Activated CD4-positive, alpha-beta T cell treated with anti-CD3 and anti-CD28 coated beads, Interleukin-2, amount 10 ng/mL, durations not matched to agents 7 days and 5 days (primary cell): ENCODE measurements around the gene B3GNT9. TPM values are rescaled to one million over a fixed set of nuclear protein-coding genes. Genes with fewer than 3 reads are reported as not detected.

Experiments used
- CTCF ChIA-PET: fragments of 350-600 bp; sonication (Branson Sonifier 250); formaldehyde crosslinking; loops from one replicate; lab custom pipeline; 2021; ENCODE audit warnings: antibody characterized with exemption; lab: Charles Lee
- POLR2A ChIA-PET: fragments of 350-600 bp; sonication (Branson Sonifier 250); formaldehyde crosslinking; loops from one replicate; lab custom pipeline; 2021; ENCODE audit warnings: antibody characterized with exemption; lab: Charles Lee
- DNase-seq: peaks from one replicate; pipeline ENCODE4 v3.0.0-alpha.2; 2020
- H3K27ac Mint-ChIP-seq: one replicate; pipeline ENCODE4 v1.8.0; 2021; ENCODE audit warnings: mild to moderate bottlenecking, moderate library complexity, mixed read lengths
- H3K27me3 Mint-ChIP-seq: one replicate; pipeline ENCODE4 v1.8.0; 2021; ENCODE audit warnings: mixed read lengths
- H3K36me3 Mint-ChIP-seq: one replicate; pipeline ENCODE4 v1.8.0; 2021; ENCODE audit warnings: low read depth, mixed read lengths
- H3K4me1 Mint-ChIP-seq: one replicate; pipeline ENCODE4 v1.8.0; 2021; ENCODE audit warnings: mixed read lengths
- H3K4me3 Mint-ChIP-seq: one replicate; pipeline ENCODE4 v1.8.0; 2021; ENCODE audit warnings: mild to moderate bottlenecking, moderate library complexity, mixed read lengths
- H3K9me3 Mint-ChIP-seq: one replicate; pipeline ENCODE4 v1.8.0; 2021; ENCODE audit warnings: mixed read lengths
- total RNA-seq, 2 experiments: library from RNA; stranded (reverse); gene quantifications; one replicate each; pipeline ENCODE4 v1.2.3, GENCODE V29; 2021

Gene B3GNT9
- total RNA-seq, 2 experiments from 2014 or later, result 7.1 to 7.2 TPM

- CTCF ChIA-PET, result interaction anchor here (0.6 to 11.2 kb wide), 16 partner anchors 9 to 312 kb away, joined by 3 to 137 read pairs (median 4); partner anchors contain the start of genes CES3, FBXL8, MATCAP1 and TRADD
- Mint-ChIP-seq H3K4me1 (peaks cover 60% of the 10 kb centered on the region), H3K27ac (peak overlapping the region; percentile 71), H3K9me3 (no peaks in the 10 kb centered on the region), H3K36me3 (peaks cover 8% of the 10 kb centered on the region), H3K27me3 (peaks cover 44% of the 10 kb centered on the region), H3K4me3 (peak overlapping the region; percentile 73)
- POLR2A ChIA-PET, result no interaction called here
- peak; percentile 73 for DNase-seq
These were observed 23.3 kb upstream of the B3GNT9 start for GRCh38 chr16:67173808-67174705.

GRCh38 chr16:67173323-67173722 is 22.5 kb upstream of the B3GNT9 start:
- POLR2A ChIA-PET, result interaction anchor here (0.6 kb wide), 1 partner anchor 151 kb away, joined by 3 read pairs; no protein-coding TSS in a partner anchor
- H3K27ac Mint-ChIP-seq, result peak overlapping the region; percentile 66
- DNase-seq, result no peak
- H3K4me3 Mint-ChIP-seq, result peak overlapping the region; percentile 73
- H3K9me3 Mint-ChIP-seq, result no peaks in the 10 kb centered on the region
- H3K4me1 Mint-ChIP-seq, result peaks cover 54% of the 10 kb centered on the region
- peaks cover 10% of the 10 kb centered on the region for H3K36me3 Mint-ChIP-seq
- CTCF ChIA-PET, result interaction anchor here (0.6 to 11.2 kb wide), 12 partner anchors 8 to 313 kb away, joined by 3 to 137 read pairs (median 3); partner anchors contain the start of genes FBXL8 and TRADD
- H3K27me3 Mint-ChIP-seq, result peaks cover 45% of the 10 kb centered on the region

GRCh38 chr16:67170949-67171649 is 20.3 kb upstream of the B3GNT9 start:
- H3K36me3 Mint-ChIP-seq, result peaks cover 17% of the 10 kb centered on the region
- ChIA-PET CTCF (interaction anchor here (0.8 to 11.2 kb wide), 8 partner anchors 10 to 218 kb away, joined by 3 to 137 read pairs (median 5); partner anchors contain the start of genes FBXL8, FHOD1 and TRADD), POLR2A (interaction anchor here (1.0 kb wide), 1 partner anchor 12 kb away, joined by 3 read pairs; no protein-coding TSS in a partner anchor)
- no peaks in the 10 kb centered on the region for H3K9me3 Mint-ChIP-seq
- no peak overlapping the region for H3K27ac Mint-ChIP-seq
- no peak for DNase-seq
- peak overlapping the region; percentile 35 for H3K4me3 Mint-ChIP-seq
- peaks cover 45% of the 10 kb centered on the region for H3K4me1 Mint-ChIP-seq
- peaks cover 58% of the 10 kb centered on the region for H3K27me3 Mint-ChIP-seq

GRCh38 chr16:67170168-67170948 is 19.6 kb upstream of the B3GNT9 start, which contains the start of gene NOL3:
Gene NOL3, plus strand, starts transcription at chr16:67170538.
- Mint-ChIP-seq H3K36me3 (peaks cover 17% of the 10 kb centered on the region), H3K9me3 (no peaks in the 10 kb centered on the region), H3K4me3 (peak within 1 kb of the TSS; percentile 59), H3K27ac (no peak within 1 kb of the TSS), H3K27me3 (peaks cover 60% of the 10 kb centered on the region), H3K4me1 (peaks cover 46% of the 10 kb centered on the region)
- POLR2A ChIA-PET, result interaction anchor here (1.0 kb wide), 1 partner anchor 12 kb away, joined by 3 read pairs; no protein-coding TSS in a partner anchor
- DNase-seq, result peak; percentile 46
- CTCF ChIA-PET, result interaction anchor here (0.7 to 11.2 kb wide), 8 partner anchors 10 to 217 kb away, joined by 3 to 137 read pairs (median 5); partner anchors contain the start of genes FBXL8, FHOD1 and TRADD

GRCh38 chr16:67169642-67170167 is 18.9 kb upstream of the B3GNT9 start:
- H3K4me1 Mint-ChIP-seq, result peaks cover 47% of the 10 kb centered on the region
- no peaks in the 10 kb centered on the region for H3K9me3 Mint-ChIP-seq
- DNase-seq, result peak; percentile 47
- ChIA-PET POLR2A (no interaction called here), CTCF (interaction anchor here (0.7 to 11.2 kb wide), 9 partner anchors 10 to 216 kb away, joined by 3 to 137 read pairs (median 6); partner anchors contain the start of genes FBXL8, FHOD1 and TRADD)
- no peak overlapping the region for H3K27ac Mint-ChIP-seq
- peaks cover 66% of the 10 kb centered on the region for H3K27me3 Mint-ChIP-seq
- peak overlapping the region; percentile 59 for H3K4me3 Mint-ChIP-seq
- peaks cover 17% of the 10 kb centered on the region for H3K36me3 Mint-ChIP-seq

- Mint-ChIP-seq H3K9me3 (no peaks in the 10 kb centered on the region), H3K4me1 (peaks cover 48% of the 10 kb centered on the region), H3K36me3 (peaks cover 17% of the 10 kb centered on the region), H3K4me3 (no peak overlapping the region), H3K27ac (no peak overlapping the region), H3K27me3 (peaks cover 69% of the 10 kb centered on the region)
- no peak for DNase-seq
- ChIA-PET POLR2A (no interaction called here), CTCF (interaction anchor here (1.0 to 11.2 kb wide), 7 partner anchors 8 to 216 kb away, joined by 3 to 137 read pairs (median 6); partner anchors contain the start of genes FBXL8, FHOD1 and TRADD)
These were observed 18.2 kb upstream of the B3GNT9 start for GRCh38 chr16:67169011-67169451.

- CTCF ChIA-PET, result interaction anchor here (0.8 to 11.2 kb wide), 4 partner anchors 8 to 207 kb away, joined by 3 to 137 read pairs (median 17); partner anchors contain the start of genes CES3, FBXL8 and TRADD
- Mint-ChIP-seq H3K27me3 (peaks cover 61% of the 10 kb centered on the region), H3K4me3 (no peak overlapping the region), H3K9me3 (no peaks in the 10 kb centered on the region), H3K36me3 (peaks cover 12% of the 10 kb centered on the region), H3K4me1 (peaks cover 43% of the 10 kb centered on the region), H3K27ac (no peak overlapping the region)
- no peak for DNase-seq
- POLR2A ChIA-PET, result no interaction called here
These were observed 16.8 kb upstream of the B3GNT9 start for GRCh38 chr16:67167588-67167987.

GRCh38 chr16:67166598-67167168 is 15.9 kb upstream of the B3GNT9 start:
- peaks cover 15% of the 10 kb centered on the region for H3K36me3 Mint-ChIP-seq
- H3K27me3 Mint-ChIP-seq, result peaks cover 58% of the 10 kb centered on the region
- ChIA-PET CTCF (interaction anchor here (0.8 to 11.2 kb wide), 5 partner anchors 7 to 206 kb away, joined by 3 to 137 read pairs (median 12); partner anchors contain the start of genes CES3, FBXL8 and TRADD), POLR2A (no interaction called here)
- no peaks in the 10 kb centered on the region for H3K9me3 Mint-ChIP-seq
- no peak overlapping the region for H3K27ac Mint-ChIP-seq
- peaks cover 47% of the 10 kb centered on the region for H3K4me1 Mint-ChIP-seq
- no peak overlapping the region for H3K4me3 Mint-ChIP-seq
- DNase-seq, result no peak

- no peak for DNase-seq
- Mint-ChIP-seq H3K4me1 (peaks cover 47% of the 10 kb centered on the region), H3K9me3 (no peaks in the 10 kb centered on the region), H3K27me3 (peaks cover 52% of the 10 kb centered on the region), H3K36me3 (peaks cover 15% of the 10 kb centered on the region), H3K27ac (no peak overlapping the region), H3K4me3 (no peak overlapping the region)
- ChIA-PET POLR2A (no interaction called here), CTCF (interaction anchor here (2.8 to 6.1 kb wide), 2 partner anchors 11 to 148 kb away, joined by 12 to 31 read pairs; no protein-coding TSS in a partner anchor)
These were observed 15.3 kb upstream of the B3GNT9 start for GRCh38 chr16:67166110-67166547.

- Mint-ChIP-seq H3K27me3 (peaks cover 50% of the 10 kb centered on the region), H3K4me3 (peak overlapping the region; percentile 30)
These were observed 14.6 kb upstream of the B3GNT9 start for GRCh38 chr16:67165121-67166078.

More at GRCh38 chr16:67165121-67166078, 14.6 kb upstream of the B3GNT9 start:
- Mint-ChIP-seq H3K36me3 (peaks cover 20% of the 10 kb centered on the region), H3K9me3 (no peaks in the 10 kb centered on the region), H3K4me1 (peaks cover 45% of the 10 kb centered on the region), H3K27ac (peak overlapping the region; percentile 46)
- CTCF ChIA-PET, result interaction anchor here (0.9 to 6.1 kb wide), 5 partner anchors 8 to 147 kb away, joined by 3 to 31 read pairs (median 10); no protein-coding TSS in a partner anchor
- no peak for DNase-seq
- POLR2A ChIA-PET, result no interaction called here
